Neuron (in vitro differentiated cells): ENCODE results near the gene SDHB.
"Not testable (repeated sequence)": the region's sequence is repeated elsewhere in the genome, so short reads cannot be mapped to it uniquely, and the experiment has no call there.

Source experiments
- H2AFZ ChIP-seq: one replicate; pipeline ENCODE4 v1.6.1; 2013; ENCODE audit warnings: low read depth, mild to moderate bottlenecking, inconsistent platforms, low read length, moderate library complexity
- H3K27me3 ChIP-seq: one replicate; pipeline ENCODE4 v1.6.1; 2013; ENCODE audit warnings: low read length; ENCODE audit not compliant: insufficient read depth
- H3K36me3 ChIP-seq: one replicate; pipeline ENCODE4 v1.6.1; 2013; ENCODE audit warnings: low read length; ENCODE audit not compliant: insufficient read depth
- H3K4me1 ChIP-seq: one replicate; pipeline ENCODE4 v1.6.1; 2013; ENCODE audit warnings: low read length; ENCODE audit not compliant: insufficient read depth
- H3K4me3 ChIP-seq: 2 replicates; pipeline ENCODE4 v1.5.1; 2013; ENCODE audit warnings: mild to moderate bottlenecking, low read length, moderate library complexity
- H3K9me3 ChIP-seq: one replicate; pipeline ENCODE4 v1.6.1; 2013; ENCODE audit warnings: low read length

Gene SDHB

DNA sequence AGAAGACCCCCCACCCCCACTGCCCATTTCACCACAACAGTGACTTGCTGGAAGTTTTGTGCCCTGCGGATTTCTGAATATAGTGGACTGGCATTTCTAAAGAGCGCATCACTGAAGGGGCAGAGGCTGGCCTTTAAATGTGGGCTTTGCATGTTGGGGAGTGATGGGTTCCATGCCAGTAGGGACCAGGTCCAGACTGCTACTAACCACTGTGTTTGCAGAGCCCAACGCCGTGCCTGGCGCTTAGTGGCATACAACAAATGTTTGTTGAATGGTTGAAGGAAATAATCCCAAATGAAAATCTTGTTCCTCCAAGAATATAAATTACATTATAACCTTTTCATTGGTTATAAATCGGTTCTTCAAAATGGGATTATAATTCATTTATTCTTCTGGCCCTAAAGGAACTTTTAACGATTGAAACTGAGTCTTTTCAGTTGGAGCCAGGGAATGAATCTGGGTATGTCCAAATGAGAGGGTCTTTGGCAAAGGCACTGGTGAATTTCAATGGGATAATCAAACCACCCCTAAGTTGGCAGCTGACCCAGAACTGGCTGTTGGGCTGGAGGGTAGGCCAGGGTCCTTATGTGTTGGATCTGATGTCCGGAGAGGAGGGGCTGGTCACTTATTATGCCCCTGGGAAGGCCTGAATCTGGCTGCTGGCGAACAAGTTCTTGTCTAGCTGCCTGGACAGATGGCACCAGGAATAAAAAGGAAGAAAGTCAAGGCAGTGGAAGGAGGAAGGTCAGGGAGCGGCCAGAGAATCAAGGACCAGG, 13.8 kb upstream of the SDHB start:
- Histone ChIP-seq H3K27me3 (peaks cover 7% of the 10 kb centered on the region), H3K9me3 (peaks cover 5% of the 10 kb centered on the region), H3K4me3 (no peak overlapping the region), H3K4me1 (no peaks in the 10 kb centered on the region), H2AFZ (no peak overlapping the region), H3K36me3 (no peaks in the 10 kb centered on the region)

- no peaks in the 10 kb centered on the region for H3K36me3 ChIP-seq
- H3K4me1 ChIP-seq, result peaks cover under 1% of the 10 kb centered on the region
- H3K4me3 ChIP-seq, result no peak overlapping the region
- H3K27me3 ChIP-seq, result peaks cover 7% of the 10 kb centered on the region
- peaks cover 5% of the 10 kb centered on the region for H3K9me3 ChIP-seq
- H2AFZ ChIP-seq, result no peak overlapping the region
These were observed 13.2 kb upstream of the SDHB start for GRCh38 chr1:17067069-17067426.

- no peak overlapping the region for H3K4me3 ChIP-seq
- peaks cover 7% of the 10 kb centered on the region for H3K27me3 ChIP-seq
These were observed 12.7 kb upstream of the SDHB start for GRCh38 chr1:17066361-17067068.

GRCh38 chr1:17065666-17066065, 11.8 kb upstream of the SDHB start:
- no peak overlapping the region for H3K4me3 ChIP-seq
- no peak overlapping the region for H2AFZ ChIP-seq
- peaks cover 7% of the 10 kb centered on the region for H3K27me3 ChIP-seq
- no peaks in the 10 kb centered on the region for H3K36me3 ChIP-seq
- H3K4me1 ChIP-seq, result peaks cover 9% of the 10 kb centered on the region
- H3K9me3 ChIP-seq, result peaks cover 5% of the 10 kb centered on the region

More at GRCh38 chr1:17066361-17067068, 12.7 kb upstream of the SDHB start:
- no peaks in the 10 kb centered on the region for H3K36me3 ChIP-seq
- H3K9me3 ChIP-seq, result peaks cover 5% of the 10 kb centered on the region
- peaks cover 5% of the 10 kb centered on the region for H3K4me1 ChIP-seq
- no peak overlapping the region for H2AFZ ChIP-seq

- H3K9me3 ChIP-seq, H2AFZ ChIP-seq, H3K36me3 ChIP-seq, H3K27me3 ChIP-seq, H3K4me3 ChIP-seq: not testable (repeated sequence)
- peaks cover 18% of the 10 kb centered on the region for H3K4me1 ChIP-seq
These were observed 8.9 kb upstream of the SDHB start for GRCh38 chr1:17062751-17063150.

DNA sequence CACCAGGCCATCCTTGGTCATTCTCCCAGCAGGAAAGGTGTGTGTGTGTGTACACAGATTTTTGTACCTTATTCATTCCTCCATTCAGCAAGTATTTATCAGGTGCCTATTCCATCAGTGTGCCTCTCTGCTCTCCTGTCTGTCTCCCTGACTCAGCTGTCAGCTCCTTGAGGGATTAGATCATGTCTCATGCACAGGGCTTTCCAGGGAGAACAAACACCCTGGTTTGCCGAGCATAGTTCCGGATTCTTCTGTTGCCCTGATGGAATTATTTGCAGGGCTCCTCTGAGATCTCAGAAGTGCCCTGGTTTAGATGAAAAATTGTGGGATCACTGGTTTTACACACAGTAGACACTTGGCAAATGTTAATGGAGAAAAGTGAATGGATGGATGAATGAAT, 8.1 kb upstream of the SDHB start:
- Histone ChIP-seq H2AFZ (no peak overlapping the region), H3K9me3 (peaks cover 5% of the 10 kb centered on the region), H3K36me3 (no peaks in the 10 kb centered on the region), H3K27me3 (no peaks in the 10 kb centered on the region), H3K4me3 (no peak overlapping the region), H3K4me1 (peaks cover 18% of the 10 kb centered on the region)

GRCh38 chr1:17061486-17061885, 7.7 kb upstream of the SDHB start:
- Histone ChIP-seq H3K4me1 (peaks cover 18% of the 10 kb centered on the region), H3K9me3 (peaks cover 5% of the 10 kb centered on the region), H2AFZ (no peak overlapping the region), H3K4me3 (no peak overlapping the region), H3K27me3 (no peaks in the 10 kb centered on the region), H3K36me3 (no peaks in the 10 kb centered on the region)

- peak overlapping the region; percentile 7 for H3K4me3 ChIP-seq
- H3K9me3 ChIP-seq, result no peaks in the 10 kb centered on the region
- H3K4me1 ChIP-seq, result peaks cover 22% of the 10 kb centered on the region
- no peaks in the 10 kb centered on the region for H3K36me3 ChIP-seq
- peak overlapping the region; percentile 44 for H2AFZ ChIP-seq
- H3K27me3 ChIP-seq, result no peaks in the 10 kb centered on the region
These were observed 6.5 kb upstream of the SDHB start for GRCh38 chr1:17060306-17060749.

- Histone ChIP-seq H3K36me3 (no peaks in the 10 kb centered on the region), H3K4me3 (peak overlapping the region; percentile 7), H2AFZ (peak overlapping the region; percentile 44), H3K9me3 (no peaks in the 10 kb centered on the region), H3K27me3 (no peaks in the 10 kb centered on the region), H3K4me1 (peaks cover 22% of the 10 kb centered on the region)
These were observed 5.8 kb upstream of the SDHB start for GRCh38 chr1:17059391-17060305.

- peaks cover under 1% of the 10 kb centered on the region for H3K36me3 ChIP-seq
- no peaks in the 10 kb centered on the region for H3K9me3 ChIP-seq
- H3K27me3 ChIP-seq, result no peaks in the 10 kb centered on the region
These were observed 2.7 kb upstream of the SDHB start for GRCh38 chr1:17056551-17056950.

DNA sequence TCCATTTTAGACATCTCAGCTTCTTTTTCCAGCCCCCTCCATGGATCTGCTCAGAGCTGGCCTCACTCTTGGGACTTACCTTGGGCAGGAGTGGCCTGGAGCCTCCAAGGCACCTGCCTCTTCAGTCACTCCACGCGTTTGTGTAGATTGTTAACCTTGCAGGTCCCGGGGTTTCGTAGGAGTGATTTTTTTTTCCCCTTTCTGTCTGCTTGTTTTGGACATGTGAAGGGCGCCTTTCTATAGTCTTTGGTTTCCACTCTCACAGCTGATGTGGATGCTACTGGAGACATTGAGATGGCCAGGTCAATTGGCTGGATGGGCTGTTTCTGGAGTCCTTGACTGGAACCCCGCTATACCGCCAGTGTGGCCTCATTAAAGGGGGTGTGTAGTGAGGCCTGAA, 2.0 kb upstream of the SDHB start:
- Histone ChIP-seq H3K36me3 (peaks cover 5% of the 10 kb centered on the region), H3K4me3 (no peak overlapping the region), H2AFZ (no peak overlapping the region), H3K4me1 (peaks cover 27% of the 10 kb centered on the region), H3K9me3 (no peaks in the 10 kb centered on the region), H3K27me3 (no peaks in the 10 kb centered on the region)

More at GRCh38 chr1:17056551-17056950, 2.7 kb upstream of the SDHB start:
- Histone ChIP-seq H3K4me3 (no peak overlapping the region), H2AFZ (no peak overlapping the region), H3K4me1 (peaks cover 30% of the 10 kb centered on the region)

GRCh38 chr1:17053086-17053684, 647 bp downstream of the SDHB start:
- peaks cover 17% of the 10 kb centered on the region for H3K4me1 ChIP-seq
- peak overlapping the region; percentile 83 for H3K4me3 ChIP-seq
- peak overlapping the region; percentile 38 for H2AFZ ChIP-seq
- H3K36me3 ChIP-seq, result peaks cover 14% of the 10 kb centered on the region
- no peaks in the 10 kb centered on the region for H3K27me3 ChIP-seq
- H3K9me3 ChIP-seq, result no peaks in the 10 kb centered on the region
